Inflammatory macrophage treated with lipopolysaccharide for 4 hours (primary cell): ENCODE results near the gene MIEF1.

Source experiments
- DNase-seq: peaks from one replicate; pipeline ENCODE4 v3.0.0-alpha.2; 2020

MIEF1 gene

GRCh38 chr22:39532215-39533073 is 30.4 kb downstream of the MIEF1 start, which contains the start of gene RPS19BP1:
Gene RPS19BP1, minus strand, starts transcription at chr22:39532748. Its CDS starts 10 bp downstream, at chr22:39532738.
- peak; percentile 97 for DNase-seq

- DNase-seq: no peak
Observed at GRCh38 chr22:39534092-39534506, 32.0 kb downstream of the MIEF1 start.

- peak; percentile 58 for DNase-seq
Observed at GRCh38 chr22:39534591-39535356, 32.7 kb downstream of the MIEF1 start.

GRCh38 chr22:39535357-39535725 is 33.3 kb downstream of the MIEF1 start:
- no peak for DNase-seq

DNA sequence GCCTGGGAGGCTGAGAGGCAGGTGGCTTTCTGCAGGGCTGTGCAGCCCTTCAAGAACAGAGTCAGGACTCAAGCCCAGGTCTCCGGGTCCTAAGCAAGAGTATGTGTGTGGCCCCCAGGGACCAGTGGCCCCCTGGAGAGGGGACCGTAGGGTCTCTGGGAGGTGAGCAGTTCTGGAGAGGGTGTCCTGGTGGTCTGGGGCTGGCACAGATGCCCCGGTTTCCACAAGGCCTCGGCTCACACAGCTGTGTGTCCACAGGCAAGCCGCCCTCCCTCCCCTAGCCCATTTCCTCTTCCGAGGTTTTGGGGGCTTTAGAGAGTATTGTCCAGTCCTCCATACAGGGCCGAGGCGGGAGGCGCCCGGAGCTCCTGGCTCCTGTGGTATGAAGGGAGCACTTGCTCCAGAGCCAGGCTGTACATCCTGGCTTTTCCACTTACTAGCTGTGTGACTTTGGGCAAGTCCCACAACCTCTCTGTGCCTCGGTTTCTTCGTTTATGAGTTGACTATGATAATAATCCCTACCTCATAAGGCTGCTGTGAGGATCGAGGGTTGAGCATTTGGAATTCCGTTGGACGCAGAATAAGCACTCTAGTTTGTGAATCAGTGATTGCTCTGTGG is 33.9 kb downstream of the MIEF1 start:
- DNase-seq: no peak

DNA sequence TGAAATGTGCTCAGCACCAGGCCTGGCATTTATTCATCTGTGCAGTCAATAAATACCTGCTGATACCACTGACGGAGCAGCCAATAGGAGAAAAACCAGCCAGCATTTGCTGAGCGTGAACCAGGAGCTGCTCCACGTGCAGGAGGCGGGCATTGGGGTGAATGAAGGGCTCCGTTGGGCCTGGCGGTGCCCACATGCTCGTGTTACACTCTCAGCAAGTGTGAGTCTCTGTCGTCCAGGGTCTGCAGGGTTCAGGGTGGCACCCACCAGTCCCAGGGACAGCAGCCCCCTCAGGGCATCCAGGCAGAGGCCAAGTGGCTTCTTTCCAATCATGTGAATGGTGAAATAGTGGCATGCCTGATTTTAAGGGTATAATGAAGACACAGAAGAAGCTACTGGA is 34.6 kb downstream of the MIEF1 start:
- no peak for DNase-seq

DNA sequence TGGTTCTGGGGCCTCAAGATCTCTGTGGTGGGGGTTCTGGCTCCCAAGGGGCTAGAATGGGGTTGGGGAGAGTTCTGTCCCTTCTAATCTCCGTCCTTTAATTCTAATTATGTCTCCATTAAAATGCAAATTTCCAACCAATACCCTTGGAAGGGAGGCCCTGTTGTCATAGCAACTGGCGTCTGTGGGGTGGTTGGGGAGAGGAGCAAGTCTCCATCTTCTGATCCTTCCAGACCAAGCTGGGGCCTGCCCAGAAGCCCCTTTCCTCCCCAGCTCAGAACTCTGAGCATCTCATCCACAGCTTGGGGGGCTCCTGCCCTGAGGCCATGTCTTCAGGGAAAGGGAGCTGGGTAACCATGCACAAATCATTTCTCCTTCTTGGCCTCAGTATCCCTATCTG is 35.9 kb downstream of the MIEF1 start:
- no peak for DNase-seq

GRCh38 chr22:39543095-39543494 is 41.0 kb downstream of the MIEF1 start:
- DNase-seq: no peak

DNA sequence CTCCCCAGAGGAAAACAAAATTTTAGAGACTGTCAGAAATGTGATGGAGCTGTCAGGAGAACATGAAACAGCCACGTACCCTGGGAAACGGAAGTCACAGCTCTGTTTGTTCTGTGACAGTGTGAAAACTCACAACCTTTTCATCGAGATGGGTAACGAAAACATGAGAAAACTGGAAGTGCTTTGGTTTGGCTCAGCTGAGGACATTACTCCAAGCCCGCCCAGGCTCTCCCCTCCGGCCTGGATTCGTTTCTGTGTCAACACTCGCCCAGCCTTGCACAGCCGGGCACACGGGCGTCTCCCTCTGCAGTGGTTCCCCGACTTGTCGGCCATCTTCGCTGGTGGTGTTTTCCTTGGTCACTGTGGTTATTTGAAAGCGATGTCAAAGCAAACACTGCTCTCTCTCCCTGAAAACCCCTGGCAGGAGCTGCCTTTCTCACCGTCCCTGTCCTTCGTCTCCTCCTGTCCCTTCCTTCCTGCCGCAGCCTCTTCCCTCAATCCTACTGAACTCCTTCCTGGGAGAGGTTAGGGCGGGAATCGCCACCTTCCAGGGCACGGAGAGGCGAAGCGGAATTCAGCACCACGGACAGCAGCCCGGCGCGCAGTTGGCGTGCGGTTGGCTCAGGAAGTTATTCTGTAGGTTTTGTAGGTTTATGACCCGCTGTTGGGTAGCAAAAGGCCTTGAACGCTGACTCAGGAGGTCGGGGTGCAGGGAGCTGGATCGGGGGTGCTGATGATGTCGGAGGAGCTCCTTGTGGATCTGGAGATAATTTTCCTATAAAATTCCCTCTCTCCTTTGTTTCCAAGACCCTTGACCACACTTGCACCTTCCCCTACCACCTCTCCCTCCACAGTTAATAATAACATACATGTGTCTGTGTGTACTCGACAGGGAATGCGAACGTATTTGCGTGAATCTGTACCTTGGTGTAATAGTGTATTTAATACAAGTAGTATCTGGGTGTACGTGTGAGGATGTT is 43.6 kb downstream of the MIEF1 start:
- no peak for DNase-seq

- DNase-seq: no peak
Observed at GRCh38 chr22:39546889-39547586, 44.9 kb downstream of the MIEF1 start.

DNA sequence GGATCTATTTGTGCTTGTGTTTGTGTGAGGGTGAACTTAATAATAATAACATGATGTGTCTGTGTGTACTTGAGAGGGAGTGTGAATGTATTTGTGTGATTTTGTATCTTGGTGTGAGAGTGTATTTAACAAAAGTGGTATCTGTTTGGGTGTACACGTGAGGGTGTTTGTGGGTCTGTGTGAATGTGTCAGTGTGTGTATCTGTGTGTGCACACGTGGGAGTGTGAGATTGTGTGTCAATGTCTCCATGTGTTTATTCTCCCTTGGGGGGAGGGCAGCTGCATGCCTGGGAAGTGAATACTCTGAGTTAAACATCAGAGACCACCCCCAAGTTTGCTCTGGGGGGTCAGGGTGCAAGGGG is 45.5 kb downstream of the MIEF1 start:
- DNase-seq: no peak

GRCh38 chr22:39553429-39553828 is 51.3 kb downstream of the MIEF1 start:
- no peak for DNase-seq

DNA sequence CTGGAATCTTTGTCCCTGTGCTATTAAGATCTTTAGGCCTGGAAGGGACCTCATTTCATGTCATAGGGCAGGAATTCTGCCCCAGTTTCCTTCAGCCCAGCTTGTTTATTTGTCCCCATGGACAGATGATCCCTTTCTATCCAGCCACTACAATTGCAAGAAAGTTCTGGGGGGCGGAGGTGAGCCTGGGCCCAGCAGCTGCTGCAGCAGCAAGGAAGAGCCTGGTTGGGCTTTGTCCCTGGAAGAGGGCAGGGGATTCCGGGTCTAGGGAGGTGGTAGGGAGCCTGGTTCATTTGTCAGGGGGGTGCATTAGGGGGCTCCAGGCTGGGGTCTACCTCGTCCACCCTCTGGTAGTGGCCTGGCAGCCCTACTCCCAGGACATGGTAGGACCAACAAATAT is 52.1 kb downstream of the MIEF1 start:
- DNase-seq: no peak

DNA sequence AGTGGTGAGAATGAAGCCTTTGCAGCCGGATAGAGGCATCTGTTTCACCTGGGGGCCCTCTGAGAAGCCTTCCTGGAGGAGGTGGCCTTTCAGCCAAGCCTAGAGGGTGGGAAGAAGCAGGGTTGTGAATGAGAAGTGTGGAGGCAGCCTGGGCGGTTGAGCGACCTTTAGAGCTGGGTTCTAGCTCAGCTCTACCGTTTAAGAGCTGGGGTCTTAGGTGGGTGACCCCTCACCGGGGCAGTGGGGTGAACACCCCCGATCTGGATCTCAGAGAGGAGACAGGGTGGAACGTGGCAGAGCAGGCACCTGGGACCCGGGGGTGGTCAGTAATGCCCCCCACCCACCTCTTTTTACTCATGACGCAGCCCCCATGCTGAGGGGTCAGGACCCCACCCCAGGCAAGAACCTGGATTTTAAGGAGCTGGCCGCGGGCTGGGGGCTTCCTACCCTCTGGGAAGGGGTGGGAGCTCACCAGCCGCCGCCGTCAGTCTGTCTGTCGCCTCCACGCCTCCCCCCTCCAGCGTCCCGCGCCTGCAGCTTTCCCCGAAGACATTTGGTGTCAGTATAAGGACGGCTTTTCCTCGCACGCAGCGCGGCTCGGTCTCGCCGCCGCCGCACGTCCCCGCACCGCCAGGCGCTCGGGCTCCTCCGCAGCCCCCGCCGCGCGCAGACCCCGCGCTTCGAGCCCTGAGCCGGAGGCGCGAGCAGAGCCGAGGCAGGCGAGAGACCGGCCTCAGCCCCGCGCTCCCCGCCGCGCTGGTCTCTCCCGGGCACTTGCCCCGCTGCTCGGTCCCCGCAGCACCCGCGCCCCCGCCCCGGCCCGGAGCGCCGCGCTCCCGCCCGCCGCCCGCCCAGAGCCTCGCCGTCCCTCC is 55.1 kb downstream of the MIEF1 start:
- DNase-seq: no peak

- DNase-seq: no peak
Observed at GRCh38 chr22:39558254-39558727, 56.2 kb downstream of the MIEF1 start.

GRCh38 chr22:39558950-39559349 is 56.9 kb downstream of the MIEF1 start:
- no peak for DNase-seq

DNA sequence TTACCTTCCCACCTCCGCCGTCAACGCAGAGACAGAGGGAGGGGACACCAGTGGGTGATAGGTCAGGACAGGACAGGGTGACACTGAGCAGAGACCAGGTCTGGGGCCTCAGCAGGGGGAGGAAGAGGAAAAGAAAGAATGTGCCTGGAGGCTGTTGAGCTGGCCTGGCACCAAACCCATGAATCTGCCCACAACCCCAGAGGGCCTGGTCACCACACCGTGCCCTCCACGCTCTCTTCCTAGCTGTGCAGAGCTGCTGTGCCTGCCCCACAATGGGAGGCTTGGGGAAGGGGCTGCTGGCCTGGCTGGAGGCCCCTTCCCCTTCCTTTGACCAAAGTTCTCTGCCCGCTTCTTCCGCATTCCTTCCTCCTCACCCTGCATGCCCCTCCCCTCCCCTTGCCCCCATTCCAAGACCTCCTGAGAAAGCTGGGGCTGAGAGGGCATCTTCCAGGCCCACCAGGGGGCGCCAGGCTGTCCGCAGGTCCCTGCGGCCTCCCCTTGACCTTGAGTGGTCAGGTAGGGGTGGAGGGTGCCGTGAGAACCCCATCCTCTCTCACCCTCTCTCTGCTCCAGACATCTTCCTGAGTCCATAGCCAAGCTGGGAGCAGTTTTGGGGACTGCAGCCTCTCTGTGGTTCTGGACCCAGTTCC is 57.5 kb downstream of the MIEF1 start:
- peak; percentile 2 for DNase-seq

GRCh38 chr22:39560127-39560526 is 58.0 kb downstream of the MIEF1 start:
- DNase-seq: no peak

DNA sequence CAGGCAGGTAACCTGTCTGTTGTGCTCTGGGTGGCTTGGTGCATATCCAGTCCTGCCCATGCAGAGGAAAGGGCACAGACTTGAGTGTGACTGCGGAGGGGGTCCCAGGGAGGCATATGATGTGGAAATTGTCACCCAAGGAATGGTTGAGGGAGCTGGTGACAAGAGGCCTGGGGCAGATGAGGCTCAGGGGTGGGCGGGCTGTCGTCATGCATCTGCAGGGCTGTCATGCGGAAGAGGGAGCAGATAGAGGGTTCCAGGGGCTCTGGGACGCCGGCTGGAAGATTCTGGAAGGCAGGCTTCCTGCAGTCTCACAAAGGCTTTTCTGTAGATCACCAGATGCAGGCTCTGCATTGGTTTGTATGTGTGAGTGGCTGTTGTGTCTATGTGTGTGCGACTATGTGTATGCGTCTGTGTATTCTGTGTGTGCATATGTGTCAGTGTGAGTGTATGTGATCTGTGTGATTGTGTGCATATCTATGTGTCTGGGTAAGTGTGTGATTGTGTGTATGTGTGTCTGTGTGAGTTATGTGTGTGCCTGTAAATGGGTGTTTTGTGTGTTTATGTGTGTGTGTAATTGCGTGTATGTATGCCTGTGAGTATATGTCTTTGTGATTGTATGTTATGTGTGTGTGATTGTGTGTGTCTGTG is 60.9 kb downstream of the MIEF1 start:
- no peak for DNase-seq
